HG02981 (cell line): ENCODE results near the gene DBF4B.

Experiments used
- ATAC-seq: cut with Tn5 transposase; IDR thresholded peaks from one replicate; pipeline ENCODE4 v1.9.1; 2021; ENCODE audit warnings: mild to moderate bottlenecking, moderate library complexity; ENCODE audit not compliant: unreplicated experiment

Gene DBF4B

DNA sequence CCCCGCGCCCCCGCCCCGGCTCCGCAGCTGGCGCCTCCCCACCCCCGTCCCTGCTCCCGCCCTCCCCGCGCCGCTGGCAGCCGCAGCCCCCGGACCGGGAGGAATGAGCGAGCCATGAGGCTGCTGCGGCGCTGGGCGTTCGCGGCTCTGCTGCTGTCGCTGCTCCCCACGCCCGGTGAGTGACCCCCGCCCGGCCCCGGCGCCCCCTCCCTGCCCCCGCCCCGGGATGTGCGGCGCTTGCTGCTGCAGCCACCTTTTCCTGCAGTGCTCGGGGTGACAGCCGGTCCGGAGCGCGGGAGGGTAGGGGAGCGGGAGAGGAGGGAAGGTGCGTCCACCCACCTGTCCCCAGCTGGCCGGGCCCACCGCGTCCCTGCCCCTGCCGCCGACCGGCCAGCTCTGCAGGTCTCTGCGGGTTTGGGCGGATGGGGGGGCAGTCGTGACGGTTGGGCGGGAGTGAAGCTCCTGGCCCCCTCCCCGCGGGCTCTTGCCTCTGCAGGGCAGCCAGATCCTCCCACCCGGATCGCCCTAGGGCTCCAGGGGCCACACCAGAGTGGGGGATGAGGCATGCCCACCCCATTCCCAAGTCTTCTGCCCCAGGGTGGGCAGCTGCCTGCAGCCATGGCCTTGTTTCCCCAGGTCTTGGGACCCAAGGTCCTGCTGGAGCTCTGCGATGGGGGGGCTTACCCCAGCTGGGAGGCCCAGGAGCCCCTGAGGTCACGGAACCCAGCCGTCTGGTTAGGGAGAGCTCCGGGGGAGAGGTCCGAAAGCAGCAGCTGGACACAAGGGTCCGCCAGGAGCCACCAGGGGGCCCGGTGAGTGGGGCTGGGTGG lies 50.8 kb downstream of the DBF4B start:
- ATAC-seq: no peak

GRCh38 chr17:44759916-44760243 lies 51.4 kb downstream of the DBF4B start:
- no peak for ATAC-seq

GRCh38 chr17:44760474-44761308 lies 52.2 kb downstream of the DBF4B start:
- ATAC-seq: no peak

GRCh38 chr17:44761932-44762810 lies 53.7 kb downstream of the DBF4B start:
- ATAC-seq: no peak

- ATAC-seq: no peak
Observed at GRCh38 chr17:44763170-44763569, 54.7 kb downstream of the DBF4B start.

DNA sequence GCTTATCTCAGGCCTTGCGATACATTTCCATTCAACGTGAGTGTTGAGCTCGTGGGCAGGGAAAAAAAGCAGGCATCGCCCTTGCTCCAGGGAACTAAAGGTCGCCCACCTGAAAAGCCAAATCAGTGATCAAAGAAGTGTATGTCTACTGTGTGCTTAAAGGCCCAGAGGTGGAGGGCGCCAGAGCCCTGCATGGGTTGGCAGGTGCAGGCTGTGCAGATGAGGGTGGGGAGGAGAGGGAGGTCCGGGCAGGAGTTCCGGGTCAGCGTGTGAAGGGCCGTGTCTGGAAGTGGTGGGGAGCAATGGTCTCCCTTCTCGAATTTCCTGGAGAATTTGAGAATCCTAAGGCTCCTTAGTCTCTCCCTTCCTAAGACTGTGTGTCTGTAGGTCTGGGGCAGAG lies 57.5 kb downstream of the DBF4B start:
- no peak for ATAC-seq

DNA sequence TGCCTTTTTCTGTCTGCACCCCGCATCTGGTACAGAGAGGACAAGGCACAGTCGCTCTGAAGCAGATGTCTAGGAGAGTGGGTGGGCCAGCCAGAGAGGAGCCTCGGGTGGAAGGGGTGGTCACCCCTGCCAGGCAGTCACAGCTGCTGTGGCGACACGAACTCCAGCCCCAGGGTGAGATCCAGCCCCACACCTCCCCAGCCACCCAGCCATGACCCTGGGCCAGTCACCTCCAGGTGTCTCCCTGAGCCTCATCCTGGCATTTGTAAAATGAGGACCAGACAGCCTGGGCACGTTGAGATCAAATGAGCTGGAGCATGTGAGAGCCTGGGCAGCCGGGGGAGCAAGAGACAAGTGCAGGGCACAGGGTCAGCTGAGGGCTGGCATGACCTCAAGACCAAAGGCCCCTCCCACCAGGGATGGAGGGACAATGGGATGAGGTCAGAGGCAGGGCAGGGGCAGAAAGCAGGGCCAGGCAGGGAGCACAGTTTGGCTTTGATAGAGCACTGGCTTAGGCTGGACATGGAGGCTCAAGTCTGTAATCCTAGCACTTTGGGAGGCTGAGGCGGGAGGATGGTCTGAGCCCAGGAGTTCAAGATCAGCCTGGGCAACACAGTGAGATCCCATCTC lies 58.1 kb downstream of the DBF4B start:
- no peak for ATAC-seq

DNA sequence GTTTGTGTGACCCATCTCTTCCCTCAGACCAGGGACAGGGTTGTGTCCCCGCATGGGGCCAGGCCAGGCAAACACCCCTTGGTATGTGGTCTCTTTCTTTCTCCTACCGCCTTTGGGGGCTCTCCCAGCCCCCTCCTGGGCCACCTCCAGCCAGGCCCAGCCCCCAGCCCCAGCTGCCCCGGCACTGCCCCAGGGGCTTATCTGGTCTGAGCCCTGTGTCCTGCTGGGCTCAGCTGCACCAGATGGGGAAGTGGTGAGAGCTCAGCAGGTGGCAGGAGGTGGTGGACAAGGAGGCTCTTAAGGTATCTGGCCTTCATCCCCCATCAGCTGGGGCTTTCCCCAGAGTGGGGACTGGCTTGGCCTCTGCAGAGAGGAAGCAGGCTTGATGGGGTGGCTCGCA lies 59.0 kb downstream of the DBF4B start:
- ATAC-seq: no peak

- ATAC-seq: no peak
Observed at GRCh38 chr17:44768505-44769142, 60.2 kb downstream of the DBF4B start.

- no peak for ATAC-seq
Observed at GRCh38 chr17:44769230-44769629, 60.8 kb downstream of the DBF4B start.

- no peak for ATAC-seq
Observed at GRCh38 chr17:44769647-44770084, 61.2 kb downstream of the DBF4B start.

DNA sequence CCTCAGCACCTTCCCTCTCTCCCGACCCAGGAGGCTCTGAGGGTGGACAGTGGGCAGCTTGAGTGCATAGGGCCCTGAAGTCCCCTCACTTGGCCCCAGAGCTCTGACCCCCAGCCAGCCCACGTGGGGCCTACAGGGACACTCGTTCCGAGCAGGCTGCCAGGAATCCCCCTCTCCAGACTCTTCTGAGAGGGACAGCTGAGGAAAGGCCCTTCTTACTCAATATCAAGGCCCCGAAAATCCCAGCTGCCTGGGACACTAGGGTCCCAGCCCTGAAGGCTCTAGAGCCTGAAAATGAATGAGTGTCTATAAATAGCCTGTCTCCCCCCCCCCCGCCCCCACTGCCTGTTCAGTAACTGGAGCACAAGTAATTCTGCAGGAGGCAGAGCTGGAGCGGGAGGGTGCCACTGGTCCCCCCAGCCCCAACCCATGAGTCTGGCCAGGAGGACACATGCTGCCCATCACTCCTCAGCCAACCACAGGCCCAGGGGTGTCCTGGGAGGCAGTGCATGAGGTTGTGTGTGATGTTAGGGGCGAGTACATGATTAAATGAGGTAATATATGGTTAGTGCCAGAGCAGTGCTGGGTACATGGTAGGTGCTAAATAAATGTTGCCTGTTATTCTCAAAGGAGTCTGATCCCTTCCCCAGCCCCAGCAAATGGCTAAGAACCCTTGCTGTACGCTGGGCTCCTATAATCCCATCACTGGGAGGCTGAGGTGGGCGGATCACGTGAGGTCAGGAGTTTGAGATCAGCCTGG lies 61.9 kb downstream of the DBF4B start:
- no peak for ATAC-seq

DNA sequence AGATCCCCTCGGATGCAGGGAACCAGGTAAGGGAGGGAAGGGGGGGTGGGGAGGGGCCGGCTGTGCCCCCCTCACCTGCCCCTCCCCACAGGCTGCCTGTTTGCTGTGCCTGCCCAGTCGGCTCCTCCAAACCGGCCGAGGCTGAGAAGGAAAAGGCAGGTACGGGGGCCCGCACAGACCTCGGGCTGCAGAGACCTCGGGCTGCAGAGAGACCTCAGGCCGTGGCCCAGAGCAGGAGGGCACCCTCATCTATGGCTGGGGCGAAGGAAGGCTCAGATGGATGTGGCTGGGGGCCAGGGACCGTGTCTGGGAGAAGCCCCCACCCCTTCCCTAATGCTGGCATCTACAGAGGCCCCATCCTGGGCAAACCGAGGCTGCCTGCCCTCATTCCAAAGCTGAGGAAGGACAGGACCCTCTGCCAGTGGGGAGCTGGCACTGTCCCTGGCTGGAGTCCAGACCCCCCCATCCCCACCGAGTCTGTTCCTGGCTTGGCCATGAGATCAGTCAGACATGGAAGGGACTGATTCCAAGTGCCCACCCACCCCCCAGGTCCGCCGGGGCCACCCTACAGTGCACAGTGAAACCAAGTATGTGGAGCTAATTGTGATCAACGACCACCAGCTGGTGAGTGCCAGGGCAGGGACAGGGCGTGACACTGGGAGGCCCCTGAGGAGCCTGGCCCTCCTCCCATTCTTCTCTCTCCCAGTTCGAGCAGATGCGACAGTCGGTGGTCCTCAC lies 64.0 kb downstream of the DBF4B start:
- ATAC-seq: no peak

- no peak for ATAC-seq
Observed at GRCh38 chr17:44773140-44773539, 64.7 kb downstream of the DBF4B start.

GRCh38 chr17:44774271-44775135 lies 66.0 kb downstream of the DBF4B start:
- no peak for ATAC-seq

DNA sequence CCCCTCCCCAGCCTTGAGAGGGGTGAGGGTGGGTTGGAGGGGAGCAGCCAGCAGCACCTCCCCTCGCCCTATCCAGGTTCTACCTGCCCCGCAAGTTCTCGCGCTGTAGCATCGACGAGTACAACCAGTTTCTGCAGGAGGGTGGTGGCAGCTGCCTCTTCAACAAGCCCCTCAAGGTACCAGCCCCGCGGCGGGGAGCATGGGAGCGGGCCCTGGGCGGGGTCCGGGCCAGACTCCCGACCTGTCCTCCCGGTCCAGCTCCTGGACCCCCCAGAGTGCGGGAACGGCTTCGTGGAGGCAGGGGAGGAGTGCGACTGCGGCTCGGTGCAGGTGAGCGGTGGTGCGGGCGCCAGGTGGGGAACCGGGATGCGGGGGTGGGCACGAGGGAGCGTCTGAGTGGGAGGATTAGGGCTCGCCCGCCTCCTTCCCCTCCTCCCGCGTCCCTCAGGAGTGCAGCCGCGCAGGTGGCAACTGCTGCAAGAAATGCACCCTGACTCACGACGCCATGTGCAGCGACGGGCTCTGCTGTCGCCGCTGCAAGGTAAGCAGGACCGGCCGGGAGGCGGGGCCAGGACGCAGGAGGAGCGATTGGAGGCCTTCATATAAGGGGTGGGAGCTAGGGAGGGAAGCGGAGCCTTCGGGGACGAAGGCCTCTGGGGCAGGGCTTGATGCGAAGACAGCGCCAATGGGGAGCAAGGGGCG lies 66.8 kb downstream of the DBF4B start:
- ATAC-seq: peak; percentile 83
